IPS-18a (cell line): ENCODE data around the gene LRRC75B.

Source experiments
- H3K27ac ChIP-seq: one replicate; pipeline ENCODE4 v1.5.1; 2013; ENCODE audit warnings: low read length
- H3K27me3 ChIP-seq: one replicate; pipeline ENCODE4 v1.6.1; 2013; ENCODE audit warnings: mild to moderate bottlenecking, low read length; ENCODE audit not compliant: control insufficient read depth, insufficient read depth
- H3K36me3 ChIP-seq: one replicate; pipeline ENCODE4 v1.6.1; 2013; ENCODE audit warnings: low read depth, low read length; ENCODE audit not compliant: control insufficient read depth
- H3K4me1 ChIP-seq: one replicate; pipeline ENCODE4 v1.6.1; 2013; ENCODE audit warnings: low read depth, low read length; ENCODE audit not compliant: control insufficient read depth
- H3K4me3 ChIP-seq: one replicate; pipeline ENCODE4 v1.5.1; 2013; ENCODE audit warnings: low read length
- H3K9ac ChIP-seq: one replicate; pipeline ENCODE4 v1.6.1; 2013; ENCODE audit warnings: mild to moderate bottlenecking, low read length, moderate library complexity
- H3K9me3 ChIP-seq: one replicate; pipeline ENCODE4 v1.6.1; 2013; ENCODE audit warnings: low read depth, low read length; ENCODE audit not compliant: control insufficient read depth

The LRRC75B gene

DNA sequence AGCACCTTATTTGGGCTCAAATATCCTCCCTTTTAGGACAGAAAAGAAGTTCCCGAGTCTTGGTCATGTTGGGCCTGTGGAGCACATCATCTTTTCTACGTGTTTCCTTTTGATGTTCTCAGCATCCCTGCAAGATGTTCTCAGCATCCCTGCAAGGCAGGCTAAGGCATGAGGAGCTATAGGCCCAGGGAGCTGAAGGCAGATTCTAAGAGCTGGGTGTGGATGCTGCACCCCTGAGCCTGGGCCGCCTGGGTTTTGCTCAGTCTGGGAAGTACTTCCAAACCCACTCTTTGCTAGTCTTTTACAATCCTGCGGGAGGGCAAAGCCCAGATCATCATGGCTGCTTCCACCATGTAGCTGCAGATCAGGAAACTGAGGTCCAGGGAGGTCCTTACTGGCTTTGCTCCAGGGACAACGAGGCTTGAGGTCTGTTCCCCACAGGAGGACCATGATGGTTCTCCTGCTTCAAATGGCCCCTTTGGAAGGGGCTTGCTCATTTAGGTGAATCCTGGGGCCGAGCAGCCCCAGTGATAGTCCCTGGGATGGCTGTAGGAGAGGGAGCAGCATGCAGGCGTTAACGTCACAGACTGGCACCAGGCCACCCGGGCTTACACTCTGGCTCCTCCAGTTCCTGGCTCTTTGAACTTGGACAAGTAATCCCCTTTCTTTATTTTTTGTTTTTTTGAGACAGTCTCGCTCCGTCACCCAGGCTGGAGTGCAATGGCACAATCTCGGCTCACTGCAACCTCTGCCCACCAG is 10.6 kb downstream of the LRRC75B start:
- no peak overlapping the region for H3K9ac ChIP-seq
- no peaks in the 10 kb centered on the region for H3K36me3 ChIP-seq
- H3K9me3 ChIP-seq: no peaks in the 10 kb centered on the region
- H3K4me3 ChIP-seq: no peak overlapping the region
- no peaks in the 10 kb centered on the region for H3K4me1 ChIP-seq
- H3K27me3 ChIP-seq: no peaks in the 10 kb centered on the region
- no peak overlapping the region for H3K27ac ChIP-seq

GRCh38 chr22:24580276-24580675 is 12.6 kb downstream of the LRRC75B start:
- Histone ChIP-seq H3K4me1 (no peaks in the 10 kb centered on the region), H3K36me3 (no peaks in the 10 kb centered on the region), H3K4me3 (no peak overlapping the region), H3K9ac (no peak overlapping the region), H3K27me3 (no peaks in the 10 kb centered on the region), H3K9me3 (no peaks in the 10 kb centered on the region), H3K27ac (no peak overlapping the region)

DNA sequence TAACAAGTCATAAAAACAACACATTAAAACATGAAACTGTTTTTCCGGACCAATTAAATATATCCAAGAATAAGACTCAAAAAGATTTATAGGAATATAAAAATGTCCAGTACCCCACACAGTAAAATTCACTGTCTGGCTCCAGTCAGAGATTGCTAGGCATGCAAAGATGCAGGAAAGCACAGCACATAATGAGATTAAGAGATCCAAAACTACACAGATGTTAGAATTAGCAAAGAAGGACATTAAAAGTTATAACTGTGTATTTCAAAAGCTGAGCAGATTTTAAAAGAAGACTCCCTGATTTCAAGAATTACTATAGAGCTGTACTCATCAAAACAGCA is 13.6 kb downstream of the LRRC75B start:
- Histone ChIP-seq H3K27ac (no peak overlapping the region), H3K9ac (no peak overlapping the region)

GRCh38 chr22:24578355-24579257 is 14.3 kb downstream of the LRRC75B start:
- H3K4me1 ChIP-seq: no peaks in the 10 kb centered on the region
- H3K9ac ChIP-seq: no peak overlapping the region
- no peak overlapping the region for H3K4me3 ChIP-seq
- H3K27ac ChIP-seq: no peak overlapping the region
- H3K36me3 ChIP-seq: peaks cover 8% of the 10 kb centered on the region
- H3K9me3 ChIP-seq: no peaks in the 10 kb centered on the region
- no peaks in the 10 kb centered on the region for H3K27me3 ChIP-seq

More for the DNA sequence above, 13.6 kb downstream of the LRRC75B start:
- no peaks in the 10 kb centered on the region for H3K27me3 ChIP-seq
- no peaks in the 10 kb centered on the region for H3K4me1 ChIP-seq
- H3K4me3 ChIP-seq: no peak overlapping the region
- H3K9me3 ChIP-seq: no peaks in the 10 kb centered on the region
- H3K36me3 ChIP-seq: peaks cover 2% of the 10 kb centered on the region

GRCh38 chr22:24576778-24577177 is 16.1 kb downstream of the LRRC75B start:
- no peak overlapping the region for H3K9ac ChIP-seq
- peaks cover 25% of the 10 kb centered on the region for H3K36me3 ChIP-seq
- H3K4me1 ChIP-seq: no peaks in the 10 kb centered on the region
- H3K27ac ChIP-seq: no peak overlapping the region
- H3K9me3 ChIP-seq: no peaks in the 10 kb centered on the region
- H3K27me3 ChIP-seq: no peaks in the 10 kb centered on the region
- no peak overlapping the region for H3K4me3 ChIP-seq

- H3K27me3 ChIP-seq: no peaks in the 10 kb centered on the region
- peaks cover 60% of the 10 kb centered on the region for H3K36me3 ChIP-seq
- H3K27ac ChIP-seq: no peak overlapping the region
- H3K9ac ChIP-seq: no peak overlapping the region
- no peak overlapping the region for H3K4me3 ChIP-seq
- no peaks in the 10 kb centered on the region for H3K9me3 ChIP-seq
- H3K4me1 ChIP-seq: no peaks in the 10 kb centered on the region
Measured at GRCh38 chr22:24571266-24571665, 21.6 kb downstream of the LRRC75B start.

GRCh38 chr22:24567668-24568067 is 25.2 kb downstream of the LRRC75B start:
- Histone ChIP-seq H3K27ac (no peak overlapping the region), H3K27me3 (no peaks in the 10 kb centered on the region), H3K9ac (no peak overlapping the region), H3K4me3 (no peak overlapping the region), H3K4me1 (no peaks in the 10 kb centered on the region), H3K36me3 (peaks cover 74% of the 10 kb centered on the region), H3K9me3 (no peaks in the 10 kb centered on the region)

DNA sequence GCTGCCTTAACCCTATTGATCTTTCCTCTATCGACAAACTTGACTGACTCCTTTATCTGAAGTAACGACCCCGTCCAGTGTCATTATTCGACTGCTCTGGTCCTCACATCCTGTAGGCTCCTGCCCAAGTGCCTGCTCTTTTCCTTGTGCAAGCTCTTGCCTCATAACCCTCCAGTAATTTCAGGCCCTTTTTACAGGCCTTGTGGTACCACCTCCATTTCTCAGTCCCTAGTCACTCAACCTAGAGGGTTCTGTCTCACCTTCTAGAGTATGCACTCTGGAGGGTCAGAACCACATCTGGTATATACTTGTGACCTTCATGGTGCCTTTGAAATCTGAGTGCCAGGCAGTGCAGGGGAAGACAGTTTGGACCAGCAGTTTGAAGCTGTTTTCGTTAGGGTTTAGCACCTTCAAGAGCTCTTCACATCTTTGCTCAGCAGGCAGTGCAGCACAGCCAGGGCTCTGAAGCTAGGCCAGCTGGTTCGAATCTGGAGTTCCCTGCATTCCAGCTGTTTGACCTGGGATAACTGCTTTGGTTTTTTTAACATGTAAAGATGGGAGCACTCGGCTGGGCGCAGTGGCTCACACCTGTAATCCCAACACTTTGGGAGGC is 25.9 kb downstream of the LRRC75B start:
- peaks cover 71% of the 10 kb centered on the region for H3K36me3 ChIP-seq
- H3K4me1 ChIP-seq: no peaks in the 10 kb centered on the region
- no peak overlapping the region for H3K9ac ChIP-seq

GRCh38 chr22:24565077-24565476 is 27.8 kb downstream of the LRRC75B start:
- peaks cover 65% of the 10 kb centered on the region for H3K36me3 ChIP-seq
- no peaks in the 10 kb centered on the region for H3K27me3 ChIP-seq
- H3K4me3 ChIP-seq: no peak overlapping the region
- no peak overlapping the region for H3K27ac ChIP-seq
- no peaks in the 10 kb centered on the region for H3K9me3 ChIP-seq
- no peaks in the 10 kb centered on the region for H3K4me1 ChIP-seq
- no peak overlapping the region for H3K9ac ChIP-seq

More for the DNA sequence above, 25.9 kb downstream of the LRRC75B start:
- Histone ChIP-seq H3K4me3 (no peak overlapping the region), H3K27me3 (no peaks in the 10 kb centered on the region), H3K9me3 (no peaks in the 10 kb centered on the region), H3K27ac (no peak overlapping the region)

GRCh38 chr22:24564376-24565058 is 28.4 kb downstream of the LRRC75B start:
- no peaks in the 10 kb centered on the region for H3K4me1 ChIP-seq
- no peaks in the 10 kb centered on the region for H3K9me3 ChIP-seq
- no peaks in the 10 kb centered on the region for H3K27me3 ChIP-seq
- no peak overlapping the region for H3K9ac ChIP-seq
- H3K36me3 ChIP-seq: peaks cover 63% of the 10 kb centered on the region
- no peak overlapping the region for H3K27ac ChIP-seq
- H3K4me3 ChIP-seq: no peak overlapping the region

DNA sequence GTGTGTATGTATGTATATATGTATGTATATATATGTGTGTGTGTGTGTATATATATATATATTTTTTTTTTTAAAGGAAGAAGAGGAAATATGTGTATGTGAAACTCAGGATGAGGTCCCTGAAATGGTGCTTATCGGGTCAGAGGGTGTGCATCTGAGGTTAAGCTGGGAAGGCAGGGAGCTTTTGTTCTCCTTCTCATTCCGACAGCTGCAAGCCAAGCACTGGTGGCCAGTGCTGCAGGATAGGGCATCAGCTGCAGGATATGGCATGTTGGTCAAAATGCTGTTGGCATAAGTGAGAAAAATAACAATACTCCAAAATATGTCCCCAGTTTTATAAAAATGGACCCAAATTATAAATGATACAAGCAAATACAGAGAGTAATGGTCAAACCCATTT is 29.6 kb downstream of the LRRC75B start:
- no peak overlapping the region for H3K27ac ChIP-seq
- H3K9me3 ChIP-seq: no peaks in the 10 kb centered on the region
- peaks cover 68% of the 10 kb centered on the region for H3K36me3 ChIP-seq

More for the DNA sequence above, 29.6 kb downstream of the LRRC75B start:
- Histone ChIP-seq H3K4me1 (no peaks in the 10 kb centered on the region), H3K27me3 (no peaks in the 10 kb centered on the region), H3K4me3 (no peak overlapping the region), H3K9ac (no peak overlapping the region)
